GM12872 (cell line): ENCODE results near the gene TMEM154.

Experiments
- CTCF ChIP-seq: IDR thresholded peaks from 3 replicates; pipeline ENCODE4 v1.5.1; 2011; ENCODE audit warnings: low read depth, mild to moderate bottlenecking, low read length, moderate library complexity; ENCODE audit not compliant: insufficient read depth

TMEM154 gene

GRCh38 chr4:152705903-152706302 is 26.1 kb upstream of the TMEM154 start:
- no peak for TF ChIP-seq CTCF

- TF ChIP-seq CTCF, result no peak
Observed at GRCh38 chr4:152704788-152705187, 25.0 kb upstream of the TMEM154 start.

- TF ChIP-seq CTCF, result no peak
Observed at GRCh38 chr4:152700151-152700550, 20.4 kb upstream of the TMEM154 start.

GRCh38 chr4:152699313-152699712 is 19.5 kb upstream of the TMEM154 start:
- no peak for TF ChIP-seq CTCF

- no peak for TF ChIP-seq CTCF
Observed at GRCh38 chr4:152698089-152698499, 18.3 kb upstream of the TMEM154 start.

GRCh38 chr4:152697284-152698088 is 17.7 kb upstream of the TMEM154 start:
- no peak for TF ChIP-seq CTCF

- no peak for TF ChIP-seq CTCF
Observed at GRCh38 chr4:152696764-152697261, 17.0 kb upstream of the TMEM154 start.
